GM18870 (cell line): ENCODE data around the gene ACKR3.

ENCODE experiments used
- ATAC-seq: cut with Tn5 transposase; IDR thresholded peaks from one replicate; pipeline ENCODE4 v1.9.1; 2021; ENCODE audit warnings: moderate library complexity; ENCODE audit not compliant: unreplicated experiment

The ACKR3 gene

DNA sequence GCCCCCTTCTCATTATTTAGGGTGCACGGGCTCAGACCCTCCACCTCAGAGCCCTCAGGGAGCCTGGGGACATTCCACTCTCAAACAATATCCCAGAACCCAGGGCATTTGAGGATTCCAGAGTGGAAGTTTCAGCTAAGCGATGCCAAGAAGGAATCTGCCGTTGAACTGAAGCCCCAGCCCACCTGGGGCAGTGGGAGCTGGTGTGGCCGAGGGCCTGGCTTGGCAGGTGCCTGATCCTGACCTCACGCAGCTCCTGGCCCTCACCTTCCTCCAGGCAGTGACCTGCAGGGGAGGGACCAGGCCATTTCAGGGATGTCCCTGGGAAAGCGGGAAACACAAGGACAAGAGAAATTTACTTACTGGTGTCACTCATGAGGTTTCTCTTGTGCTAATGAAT is 58.2 kb downstream of the ACKR3 start:
- no peak for ATAC-seq

GRCh38 chr2:236628256-236628901 is 58.8 kb downstream of the ACKR3 start:
- no peak for ATAC-seq

- ATAC-seq, result no peak
These were observed 59.5 kb downstream of the ACKR3 start for GRCh38 chr2:236628981-236629605.

- no peak for ATAC-seq
These were observed 60.6 kb downstream of the ACKR3 start for GRCh38 chr2:236629961-236630872.

GRCh38 chr2:236631281-236631855 is 61.7 kb downstream of the ACKR3 start:
- no peak for ATAC-seq

GRCh38 chr2:236631856-236632291 is 62.2 kb downstream of the ACKR3 start:
- no peak for ATAC-seq
